ENCODE results near the gene NOS1AP. TPM values are rescaled to one million over a fixed set of nuclear protein-coding genes. Genes with fewer than 3 reads are reported as not detected.

NOS1AP gene
- total RNA-seq, 1 donor from 2014 or later, result 2.1 TPM

- DNase-seq, result no peak
These were observed 20.9 kb downstream of the NOS1AP start for GRCh38 chr1:162090378-162090777.

GRCh38 chr1:162091681-162092524, 22.4 kb downstream of the NOS1AP start:
- DNase-seq, result no peak

- DNase-seq, result no peak
These were observed 23.6 kb downstream of the NOS1AP start for GRCh38 chr1:162093095-162093494.

GRCh38 chr1:162094271-162094670, 24.8 kb downstream of the NOS1AP start:
- no peak for DNase-seq

GRCh38 chr1:162094723-162095122, 25.2 kb downstream of the NOS1AP start:
- no peak for DNase-seq

GRCh38 chr1:162107911-162108310, 38.4 kb downstream of the NOS1AP start:
- no peak for DNase-seq

- no peak for DNase-seq
These were observed 38.9 kb downstream of the NOS1AP start for GRCh38 chr1:162108426-162108825.

GRCh38 chr1:162110910-162111309, 41.4 kb downstream of the NOS1AP start:
- no peak for DNase-seq

GRCh38 chr1:162111572-162111971, 42.1 kb downstream of the NOS1AP start:
- no peak for DNase-seq

GRCh38 chr1:162113419-162113818, 43.9 kb downstream of the NOS1AP start:
- no peak for DNase-seq

GRCh38 chr1:162117039-162117774, 47.7 kb downstream of the NOS1AP start:
- DNase-seq, result no peak

- no peak for DNase-seq
These were observed 48.6 kb downstream of the NOS1AP start for GRCh38 chr1:162118063-162118462.

- no peak for DNase-seq
These were observed 59.3 kb downstream of the NOS1AP start for GRCh38 chr1:162128693-162129356.

GRCh38 chr1:162130308-162130707, 60.8 kb downstream of the NOS1AP start:
- DNase-seq, result no peak

- DNase-seq, result no peak
These were observed 62.2 kb downstream of the NOS1AP start for GRCh38 chr1:162131400-162132321.

- no peak for DNase-seq
These were observed 64.1 kb downstream of the NOS1AP start for GRCh38 chr1:162133566-162133965.

GRCh38 chr1:162134646-162135045, 65.2 kb downstream of the NOS1AP start:
- no peak for DNase-seq

GRCh38 chr1:162135271-162135775, 65.8 kb downstream of the NOS1AP start:
- no peak for DNase-seq

GRCh38 chr1:162136760-162137159, 67.3 kb downstream of the NOS1AP start:
- no peak for DNase-seq

- no peak for DNase-seq
These were observed 67.9 kb downstream of the NOS1AP start for GRCh38 chr1:162137179-162137960.

GRCh38 chr1:162138112-162138511, 68.6 kb downstream of the NOS1AP start:
- no peak for DNase-seq

All from skin of body (tissue), 2 donors.